GM20000 (cell line): Measurements from ENCODE around the gene CAST.

Experiments used
- DNase-seq: peaks from one replicate; pipeline ENCODE4 v3.0.0; 2012; ENCODE audit warnings: low spot score
- CTCF ChIP-seq: IDR thresholded peaks from 2 replicates; pipeline ENCODE4 v1.5.1; 2012; ENCODE audit warnings: mild to moderate bottlenecking, control low read depth; ENCODE audit errors: extremely low read depth, missing control alignments

The CAST gene

GRCh38 chr5:96702503-96703383 lies 40.6 kb downstream of the CAST start:
- DNase-seq = peak; percentile 74
- no peak for TF ChIP-seq CTCF

- no peak for TF ChIP-seq CTCF
- no peak for DNase-seq
Measured at GRCh38 chr5:96703384-96703920, 41.3 kb downstream of the CAST start.

GRCh38 chr5:96703995-96704394 lies 41.8 kb downstream of the CAST start:
- no peak for DNase-seq
- TF ChIP-seq CTCF = no peak

GRCh38 chr5:96706433-96707111 lies 44.4 kb downstream of the CAST start:
- no peak for DNase-seq
- no peak for TF ChIP-seq CTCF

- no peak for TF ChIP-seq CTCF
- no peak for DNase-seq
Measured at GRCh38 chr5:96708600-96708999, 46.4 kb downstream of the CAST start.

- DNase-seq = no peak
- TF ChIP-seq CTCF = no peak
Measured at GRCh38 chr5:96709152-96709821, 47.1 kb downstream of the CAST start.
